Hepatic stellate cell (primary cell): ENCODE measurements around the gene RNF130.

ENCODE experiments used
- DNase-seq: peaks from one replicate; pipeline ENCODE4 v3.0.0; 2011; ENCODE audit warnings: low spot score

RNF130 gene

GRCh38 chr5:180053061-180053602 is 18.4 kb downstream of the RNF130 start:
- no peak for DNase-seq

- no peak for DNase-seq
These were observed 19.2 kb downstream of the RNF130 start for GRCh38 chr5:180052211-180052818.

DNA sequence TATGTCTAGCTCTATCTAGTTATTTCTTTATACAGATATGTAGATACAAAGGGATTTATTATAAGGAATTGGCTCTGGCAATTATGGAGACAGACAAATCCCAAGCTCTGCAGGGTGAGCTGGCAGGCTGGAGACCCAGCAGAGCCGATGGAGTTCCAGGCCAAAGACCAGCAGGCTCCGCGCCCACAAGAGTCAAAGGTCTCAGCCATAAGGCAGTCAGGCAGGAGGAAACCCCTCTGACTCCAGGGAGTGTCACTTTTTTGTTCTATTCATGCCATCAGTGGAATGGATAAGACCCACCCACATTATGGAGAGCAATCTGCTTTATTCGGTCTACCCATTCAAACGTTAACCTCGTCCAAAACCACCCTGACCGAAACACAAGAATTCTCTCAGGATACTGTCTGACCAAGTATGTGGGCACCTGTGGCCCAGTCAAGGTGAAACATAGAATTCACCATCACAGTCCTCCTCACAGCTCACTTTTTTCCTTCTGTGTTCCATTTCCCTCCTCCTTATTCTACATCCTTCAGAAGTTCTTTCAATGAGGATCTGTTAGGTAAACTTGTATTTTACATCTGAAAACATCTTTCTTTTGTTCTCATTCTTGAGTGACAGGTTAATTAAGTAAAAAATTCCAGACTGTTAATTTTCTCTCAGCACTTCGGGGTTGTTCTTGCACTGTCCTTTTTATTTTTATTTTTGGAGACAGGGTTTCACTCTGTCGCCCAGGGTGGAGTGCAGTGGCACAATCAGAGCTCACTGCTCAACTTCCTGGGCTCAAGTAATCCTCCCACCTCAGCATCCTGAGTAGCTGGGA is 21.2 kb downstream of the RNF130 start:
- no peak for DNase-seq

- DNase-seq: no peak
These were observed 22.4 kb downstream of the RNF130 start for GRCh38 chr5:180049185-180049548.

GRCh38 chr5:180047667-180048066 is 23.9 kb downstream of the RNF130 start:
- DNase-seq: no peak

DNA sequence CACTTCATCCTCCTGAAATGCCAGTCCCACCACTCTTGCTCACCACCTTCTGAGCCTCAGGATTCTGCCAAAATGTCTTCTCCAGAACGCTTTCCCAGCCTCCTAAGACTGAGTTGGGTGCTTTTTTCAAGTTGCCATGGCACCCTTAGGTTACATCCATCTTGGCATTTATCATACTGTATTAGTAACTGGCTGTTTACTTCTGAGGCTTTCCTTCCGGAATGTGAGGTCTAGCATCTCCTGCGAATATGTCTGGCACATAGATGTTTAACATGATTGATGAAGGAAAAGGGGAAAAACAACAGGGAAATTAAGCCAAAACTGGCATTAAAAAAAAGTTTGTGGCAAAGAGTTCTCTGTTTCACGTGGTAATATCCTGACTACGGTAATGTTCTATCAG is 24.9 kb downstream of the RNF130 start:
- no peak for DNase-seq

DNA sequence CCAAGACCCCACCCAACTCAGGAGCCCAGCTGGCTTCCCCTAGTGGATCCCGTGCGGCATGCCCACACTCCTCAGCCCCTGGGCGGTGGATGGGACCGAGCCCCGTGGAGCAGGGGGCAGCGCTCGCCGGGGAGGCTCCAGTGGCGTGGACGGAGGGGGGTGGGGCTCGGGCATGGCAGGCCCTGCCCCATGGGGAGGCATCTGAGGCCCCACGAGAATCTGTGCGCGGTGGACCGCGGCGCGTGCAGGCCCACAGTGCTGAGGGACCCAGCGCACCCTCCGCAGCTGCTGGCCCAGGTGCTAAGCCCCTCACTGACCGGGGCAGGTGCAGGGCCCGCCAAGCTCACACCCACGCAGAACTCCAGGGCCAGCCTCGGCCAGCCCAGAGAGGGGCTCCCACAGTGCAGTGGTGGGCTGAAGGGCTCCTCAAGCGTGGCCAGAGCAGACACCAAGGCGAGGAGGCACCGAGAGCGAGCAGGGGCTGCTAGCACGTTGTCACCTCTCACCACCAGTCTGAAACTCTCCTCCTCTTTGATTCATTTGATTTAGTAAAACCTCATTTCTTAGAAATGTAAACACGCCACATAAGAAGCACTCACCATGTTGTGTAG is 25.6 kb downstream of the RNF130 start:
- DNase-seq: no peak

DNA sequence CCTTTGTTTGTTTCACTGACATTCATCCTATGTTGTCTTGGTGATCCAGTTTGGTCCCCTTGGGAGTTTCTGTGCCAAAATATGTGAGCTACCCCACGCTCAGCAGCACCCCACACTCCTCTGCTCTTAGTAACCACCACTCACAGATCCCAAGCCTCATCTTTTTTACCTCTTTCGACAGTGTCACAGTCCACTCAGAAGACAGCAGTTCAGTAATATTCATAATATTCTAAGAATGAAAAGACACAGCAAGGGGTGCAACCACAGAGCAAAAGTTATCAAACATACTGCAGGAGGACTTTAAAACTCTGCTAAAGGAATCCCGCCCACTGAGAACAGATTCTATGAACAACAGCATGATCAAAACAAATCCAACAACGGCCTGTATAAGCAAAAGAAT is 28.2 kb downstream of the RNF130 start:
- DNase-seq: no peak

DNA sequence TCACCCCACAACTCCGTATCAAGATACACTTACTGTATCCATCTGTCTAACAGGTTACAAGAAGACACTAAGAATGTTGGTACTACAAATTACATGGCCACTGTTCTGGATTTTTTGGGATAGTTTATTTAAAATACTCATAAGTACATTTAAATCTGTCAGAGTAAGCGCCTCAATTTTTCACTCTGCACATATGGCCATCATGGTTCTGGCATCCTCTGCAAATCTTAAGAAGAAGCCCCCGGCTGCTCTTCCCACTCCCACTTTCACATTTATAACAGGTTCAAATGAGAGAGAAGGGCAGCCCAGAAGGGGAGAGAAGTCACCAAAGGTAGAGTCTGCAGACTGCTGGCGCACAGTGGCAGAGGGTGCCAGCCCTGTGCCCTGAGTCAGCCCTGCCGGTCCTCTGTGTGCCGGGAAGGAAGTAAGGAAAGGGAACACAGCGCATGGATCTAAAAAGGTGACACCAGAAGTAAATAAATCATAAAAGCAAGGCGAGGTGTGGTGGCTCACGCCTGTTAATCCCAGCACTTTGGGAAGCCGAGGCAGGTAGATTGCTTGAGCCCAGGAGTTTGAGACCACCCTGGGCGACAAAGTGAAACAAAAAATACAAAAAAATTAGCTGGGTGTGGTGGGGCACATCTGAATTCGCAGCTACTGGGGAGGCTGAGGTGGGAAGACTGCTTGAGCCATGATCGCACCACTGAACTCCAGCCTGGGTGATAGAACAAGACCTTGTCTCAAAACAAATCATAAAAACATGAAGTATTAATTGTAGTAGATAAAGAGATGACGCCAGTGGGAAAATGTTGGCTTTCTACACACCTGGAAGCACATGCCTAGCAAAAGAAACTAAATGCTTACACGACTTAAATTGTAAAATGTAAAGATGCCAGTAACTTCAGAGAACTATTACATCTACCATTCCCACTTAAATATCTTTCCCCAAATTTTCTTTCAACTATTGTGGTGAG is 30.0 kb downstream of the RNF130 start:
- no peak for DNase-seq

DNA sequence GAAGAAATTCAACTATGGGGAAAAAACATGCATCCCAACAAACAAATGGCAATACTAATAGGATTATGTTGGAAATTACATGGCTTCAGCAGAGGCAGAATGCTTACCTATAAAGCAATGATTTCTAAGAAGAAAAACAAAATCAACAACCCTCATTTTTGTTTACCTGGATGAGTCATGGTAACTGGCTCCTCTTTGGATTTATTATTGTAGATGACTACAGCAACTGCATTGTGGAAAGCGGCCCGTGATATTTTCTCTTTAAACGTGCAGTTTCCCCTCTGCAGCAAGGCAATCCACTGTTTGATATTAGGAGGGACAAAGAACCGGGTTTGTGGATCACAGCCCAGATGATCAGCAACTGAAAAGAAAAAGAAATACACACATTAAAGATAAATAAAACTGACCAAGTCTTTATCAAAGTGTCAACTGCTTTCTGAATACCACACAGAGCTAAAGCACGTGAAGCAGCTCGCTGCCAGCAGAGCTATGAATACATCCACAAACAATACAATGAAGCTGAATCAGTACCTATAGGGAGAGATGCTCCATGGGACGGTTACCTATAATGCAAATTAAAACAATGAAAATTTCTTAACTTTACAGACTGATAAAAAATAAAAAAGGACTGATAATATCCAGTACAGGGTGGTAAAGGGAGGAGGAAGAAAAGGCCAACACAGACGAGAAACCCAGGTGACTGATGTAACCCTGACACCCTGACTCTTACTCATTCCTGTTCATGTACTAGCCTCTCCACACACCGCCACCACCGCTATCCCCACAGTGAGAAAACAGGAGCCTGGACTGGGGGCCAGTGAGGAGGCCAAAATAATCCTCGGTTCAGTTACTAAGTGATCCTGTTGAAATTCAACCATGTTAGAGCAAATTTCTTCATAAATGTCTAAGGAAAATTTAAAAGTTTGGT is 31.0 kb downstream of the RNF130 start:
- no peak for DNase-seq

- no peak for DNase-seq
These were observed 36.2 kb downstream of the RNF130 start for GRCh38 chr5:180035206-180035931.

DNA sequence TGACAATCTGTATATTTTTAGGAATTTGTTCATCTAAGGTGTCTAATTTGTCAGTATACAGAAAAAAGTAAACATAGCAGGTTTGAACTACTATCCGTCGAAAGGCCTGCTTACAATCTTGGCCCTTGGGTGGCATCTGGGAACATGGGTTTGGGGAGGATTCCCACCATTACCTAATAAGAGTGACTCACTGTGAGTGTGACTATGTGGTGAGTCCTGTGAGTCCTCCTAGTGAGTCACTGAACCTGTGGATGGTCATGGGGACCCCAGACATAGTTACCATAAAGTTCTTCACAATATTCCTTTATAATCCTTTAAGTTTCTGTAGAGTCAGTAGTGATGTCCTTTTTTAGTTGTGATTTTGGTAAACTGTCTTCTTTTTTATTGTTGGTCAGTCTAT is 37.0 kb downstream of the RNF130 start:
- DNase-seq: no peak

- no peak for DNase-seq
These were observed 44.0 kb downstream of the RNF130 start for GRCh38 chr5:180027459-180028089.

DNA sequence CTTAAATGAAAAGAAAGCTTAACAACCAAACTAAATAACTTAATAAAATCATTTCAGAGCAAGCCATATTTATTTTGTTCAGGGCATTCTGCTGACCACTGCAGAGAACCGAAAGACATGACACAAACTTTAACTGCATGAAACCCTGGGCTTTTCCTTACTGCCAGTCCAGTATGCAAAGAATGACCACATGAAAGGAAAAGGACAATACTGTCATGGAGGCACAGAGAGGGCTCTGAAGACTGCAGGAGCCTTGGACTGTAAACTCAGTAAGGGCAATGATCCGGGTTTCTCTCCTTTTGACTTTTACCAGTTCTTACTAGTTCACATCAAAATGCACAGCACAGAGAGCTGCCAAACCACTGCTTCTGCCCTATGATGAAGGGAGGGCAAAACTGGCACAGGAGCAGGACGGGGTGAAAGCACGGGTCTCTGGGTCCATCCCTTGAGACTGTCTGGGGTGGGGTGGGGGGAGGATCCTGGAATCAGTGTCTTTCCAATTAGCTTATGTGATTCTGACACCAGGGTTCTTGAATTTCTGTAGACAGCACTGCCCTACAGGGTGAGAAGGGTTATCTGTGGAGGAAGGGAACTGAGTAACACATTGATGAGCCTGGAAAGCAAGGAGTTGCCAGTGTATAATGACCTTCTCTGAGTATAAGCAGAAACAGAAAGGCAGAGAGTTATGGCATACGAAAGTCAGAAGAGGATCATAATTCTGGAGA is 44.7 kb downstream of the RNF130 start:
- no peak for DNase-seq

DNA sequence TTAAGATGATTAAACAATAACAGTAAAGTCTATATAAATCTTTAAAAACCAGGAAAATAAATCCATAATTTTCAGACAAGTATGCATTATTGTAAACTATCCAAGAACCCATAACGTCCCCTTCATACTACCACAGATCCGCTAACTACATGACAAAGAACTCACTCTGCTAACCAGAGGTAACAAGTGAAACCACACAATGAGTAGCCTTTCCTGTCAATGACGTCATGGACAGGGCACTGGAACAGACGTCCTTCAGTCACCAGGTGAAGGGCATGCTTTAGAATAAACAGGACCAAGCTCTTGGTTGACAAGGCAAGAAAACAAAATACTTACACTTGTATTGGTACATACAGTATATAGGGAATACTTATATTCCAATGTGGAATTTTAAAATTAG is 45.2 kb downstream of the RNF130 start:
- no peak for DNase-seq

GRCh38 chr5:180021900-180022299 is 49.7 kb downstream of the RNF130 start:
- DNase-seq: no peak

GRCh38 chr5:180020176-180020575 is 51.4 kb downstream of the RNF130 start:
- no peak for DNase-seq

DNA sequence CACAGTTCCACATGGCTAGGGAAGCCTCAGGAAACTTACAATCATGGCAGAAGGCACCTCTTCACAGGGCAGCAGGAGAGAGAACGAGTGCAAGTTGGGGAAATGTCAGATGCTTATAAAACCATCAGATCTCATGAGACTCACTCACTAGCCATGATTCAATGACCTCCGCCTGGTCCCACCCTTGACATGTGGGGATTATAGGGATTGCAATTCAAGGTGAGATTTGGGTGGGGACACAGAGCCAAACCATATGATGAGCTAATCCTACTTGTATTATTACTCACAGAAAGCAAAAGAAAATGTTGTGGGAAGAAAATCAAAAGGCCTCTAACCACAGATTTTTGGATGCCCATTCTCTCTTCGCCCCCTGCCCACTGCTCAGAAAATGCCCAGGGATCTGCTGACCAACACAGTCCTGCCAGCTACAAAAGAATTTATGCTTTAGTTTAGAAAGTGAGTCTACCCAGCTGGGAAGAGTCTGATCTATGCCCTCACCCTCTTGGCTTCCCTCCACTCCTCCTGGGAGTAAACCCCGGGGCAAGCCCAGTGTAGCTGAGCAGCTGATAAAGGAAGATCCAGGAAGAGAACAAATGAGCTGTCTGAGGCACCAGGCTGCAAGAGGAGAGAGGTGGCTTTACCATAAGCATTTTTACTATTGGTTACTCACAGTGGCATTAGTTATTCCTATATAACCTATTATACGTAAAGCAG is 53.1 kb downstream of the RNF130 start:
- DNase-seq: no peak
